HG03378 (cell line): ENCODE measurements around the gene MAGI2.
"Not testable (repeated sequence)": the region's sequence is repeated elsewhere in the genome, so short reads cannot be mapped to it uniquely, and the experiment has no call there.

Experiments used
- ATAC-seq: cut with Tn5 transposase; IDR thresholded peaks from one replicate; pipeline ENCODE4 v1.9.1; 2021; ENCODE audit warnings: mild to moderate bottlenecking, moderate library complexity; ENCODE audit not compliant: unreplicated experiment

The MAGI2 gene

DNA sequence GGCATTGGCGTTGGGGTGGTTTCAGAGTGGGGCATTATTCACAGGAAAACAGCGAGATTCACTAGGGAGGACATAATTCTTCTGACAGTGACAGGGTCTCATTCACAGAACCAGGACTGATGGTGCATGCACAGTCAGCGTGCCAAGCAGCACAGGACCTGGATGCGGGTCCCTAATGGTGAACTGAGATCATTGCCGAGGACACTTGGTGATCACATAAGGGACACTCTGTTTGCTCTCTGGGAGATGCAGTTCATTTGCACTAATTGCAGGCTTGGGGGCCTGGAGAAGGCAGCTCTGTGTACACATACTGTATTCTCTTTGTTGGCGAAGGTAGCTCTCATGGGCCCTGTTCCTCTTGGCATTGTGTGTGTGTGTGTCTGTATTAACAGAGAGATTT lies 938.8 kb downstream of the MAGI2 start:
- no peak for ATAC-seq

DNA sequence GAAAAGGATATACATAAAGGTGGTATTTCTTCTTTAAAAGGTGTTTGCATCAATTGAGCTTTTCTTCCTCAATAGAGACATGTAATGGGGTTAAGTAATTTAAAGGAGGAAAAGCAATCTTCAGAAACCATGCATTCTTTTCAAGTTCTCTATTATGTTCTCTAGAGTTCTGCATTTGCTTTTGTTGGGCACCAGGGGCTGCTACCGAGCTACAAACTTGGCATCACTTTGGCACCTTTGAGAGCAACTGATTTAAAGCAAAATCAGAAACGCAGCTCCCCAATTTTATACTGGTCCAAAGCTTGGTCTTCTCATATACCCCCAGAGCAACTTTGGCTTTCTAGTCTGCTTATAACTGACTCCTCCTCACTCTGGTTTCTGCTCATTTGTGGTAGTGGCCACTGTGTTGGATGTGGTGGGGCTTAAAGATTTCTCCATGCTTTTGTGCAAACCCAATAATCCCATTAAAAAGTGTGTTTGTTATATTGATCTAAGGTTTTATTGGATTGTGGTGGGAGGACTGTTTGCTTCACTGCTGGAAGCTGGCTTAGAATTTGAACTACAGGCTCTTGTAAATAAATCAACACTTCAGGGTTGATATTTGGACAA lies 942.8 kb downstream of the MAGI2 start:
- peak; percentile 83 for ATAC-seq

DNA sequence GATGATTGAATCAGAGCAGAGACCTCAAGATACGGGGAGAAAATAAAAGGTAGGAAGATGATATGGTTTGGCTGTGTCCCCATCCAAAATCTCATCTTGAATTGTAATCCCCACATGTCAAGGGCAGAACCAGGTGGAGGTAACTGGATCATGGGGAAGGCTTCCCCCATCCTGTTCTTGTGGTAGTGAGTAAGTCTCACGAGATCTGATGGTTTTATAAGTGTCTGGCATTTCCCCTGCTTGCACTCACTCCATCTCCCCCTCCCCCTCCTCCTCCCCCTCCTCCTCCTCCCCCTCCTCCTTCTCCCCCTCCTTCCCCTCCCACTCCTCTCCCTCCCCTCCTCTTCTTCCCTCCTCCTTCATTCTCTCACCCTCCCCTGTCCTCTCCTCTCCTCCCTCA lies 950.2 kb downstream of the MAGI2 start:
- ATAC-seq = not testable (repeated sequence)

DNA sequence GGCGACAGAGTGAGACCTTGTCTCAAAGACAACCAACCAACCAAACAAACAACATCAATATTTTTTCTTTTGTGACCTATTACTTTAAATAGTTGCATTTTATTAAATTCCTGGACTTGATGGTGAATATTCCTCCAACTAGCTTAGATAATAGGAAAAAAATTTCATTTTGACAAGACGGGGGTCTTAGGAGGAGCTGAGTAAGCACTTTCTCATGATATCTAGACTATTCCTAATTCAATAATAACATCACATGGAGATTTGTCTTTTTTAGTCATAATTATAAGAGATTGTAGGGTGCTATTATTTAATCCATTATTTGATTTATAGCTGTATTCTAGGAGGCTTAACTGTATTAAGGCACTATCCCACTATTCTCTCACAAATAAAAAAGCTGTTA lies 952.4 kb downstream of the MAGI2 start:
- ATAC-seq = no peak

DNA sequence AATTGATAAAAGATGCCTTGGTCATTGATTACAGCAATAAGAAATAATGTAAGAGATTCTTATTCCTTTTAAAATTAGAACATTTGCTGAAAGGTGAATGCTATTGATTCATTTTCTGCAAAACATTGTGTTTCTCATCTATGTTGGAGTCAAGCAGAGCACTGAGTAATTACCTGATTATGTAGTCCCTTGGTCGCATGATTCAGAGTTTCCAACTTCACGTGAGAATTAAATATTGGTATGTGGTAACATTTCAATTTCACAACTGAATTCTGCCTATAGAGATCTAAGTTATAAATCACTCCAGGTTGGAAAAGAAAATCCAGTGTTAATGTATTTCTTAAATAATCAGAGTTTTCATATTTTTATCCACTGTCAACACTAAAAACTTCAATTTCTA lies 953.5 kb downstream of the MAGI2 start:
- ATAC-seq = no peak

DNA sequence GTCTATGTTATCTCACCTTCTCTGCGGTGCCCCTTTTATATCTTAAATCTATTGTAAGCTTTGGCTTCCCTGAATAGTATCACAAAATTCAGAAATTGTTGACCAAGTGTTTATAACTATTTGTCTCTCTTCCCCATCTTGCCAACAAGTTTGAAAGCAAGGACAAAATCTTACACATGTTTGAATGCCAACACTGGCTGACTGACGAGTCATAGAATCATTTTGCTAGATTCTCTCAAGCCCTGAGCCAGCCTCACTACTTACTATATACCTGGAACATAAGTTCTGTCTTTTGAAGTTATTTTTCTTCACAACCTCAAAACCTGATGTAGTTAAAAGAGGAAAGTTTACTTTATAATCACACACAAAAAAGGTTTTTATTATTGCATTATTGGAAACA lies 954.2 kb downstream of the MAGI2 start:
- ATAC-seq = no peak

DNA sequence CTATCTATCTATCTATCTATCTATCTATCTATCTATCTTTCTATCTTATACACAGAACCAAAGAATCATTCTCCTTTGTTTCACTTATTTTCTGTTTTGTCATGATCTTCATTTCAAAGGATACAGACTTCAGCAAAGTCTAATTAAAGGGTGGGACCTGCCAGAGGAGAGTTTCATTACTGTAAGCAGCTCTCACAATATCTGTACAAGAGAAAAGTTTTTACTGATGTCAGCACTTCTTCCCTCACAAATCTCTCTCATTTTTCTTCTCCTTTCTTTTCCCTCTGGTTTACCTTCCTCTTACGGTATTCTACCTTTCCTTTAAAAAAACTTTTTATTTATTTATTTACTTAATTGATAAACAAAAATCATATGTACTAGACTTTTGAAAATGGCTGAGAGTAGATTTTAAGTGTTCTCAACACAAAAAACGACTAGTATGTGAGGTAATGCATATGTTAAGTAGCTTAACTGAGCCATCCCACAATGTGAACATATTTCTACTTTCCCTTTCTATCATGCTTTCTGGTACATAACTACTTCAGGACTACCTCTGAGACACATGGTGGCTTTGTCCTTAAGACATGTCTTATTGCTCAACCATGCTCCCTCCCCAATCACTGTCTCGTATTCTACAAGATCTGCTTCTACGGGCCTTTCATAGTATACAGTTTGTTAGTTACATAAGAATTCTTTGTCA lies 955.6 kb downstream of the MAGI2 start:
- no peak for ATAC-seq

DNA sequence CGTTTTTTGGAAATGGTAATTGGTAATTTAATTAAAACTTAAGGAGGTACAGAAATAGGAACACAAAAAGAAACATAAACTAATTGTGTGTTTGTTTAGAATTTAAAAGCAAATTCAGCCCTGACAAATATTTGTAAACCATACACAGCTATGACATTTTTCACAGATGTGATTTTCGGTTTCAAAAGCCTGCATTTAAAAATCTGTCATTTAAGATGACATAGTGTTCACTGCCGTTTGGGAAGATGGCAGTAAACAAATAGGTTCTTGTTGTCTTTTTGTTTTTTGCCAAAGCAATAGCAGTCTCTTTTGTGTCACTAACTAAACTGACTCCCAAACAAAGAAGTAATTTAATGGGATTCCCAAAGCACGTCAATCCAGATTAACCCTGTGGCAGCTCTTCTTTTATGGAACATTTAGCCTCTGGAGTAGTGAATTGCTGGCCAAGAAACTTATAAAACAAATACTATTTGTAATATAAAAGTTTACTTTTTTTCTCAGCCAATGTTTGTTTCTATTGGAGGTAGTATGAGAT lies 957.3 kb downstream of the MAGI2 start:
- ATAC-seq = no peak

DNA sequence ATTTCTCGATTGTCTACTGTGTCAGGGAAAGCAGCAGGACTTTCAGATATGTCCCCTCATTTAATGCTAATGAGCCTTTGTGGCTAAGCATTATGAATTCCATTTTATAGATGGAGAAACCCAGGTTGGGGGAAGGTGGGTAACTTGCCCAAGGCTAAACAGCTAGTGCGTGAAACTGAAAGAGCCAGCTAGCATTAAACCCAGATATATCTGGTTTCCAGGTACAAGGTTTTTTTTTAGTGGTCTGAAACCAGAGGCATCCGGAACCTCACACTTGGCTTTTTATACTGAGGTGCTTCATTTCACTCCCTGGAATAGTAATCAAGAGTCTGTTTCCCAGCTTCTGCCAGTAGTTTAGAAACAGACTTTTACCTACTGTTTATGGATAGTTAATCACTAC lies 960.1 kb downstream of the MAGI2 start:
- ATAC-seq = no peak

DNA sequence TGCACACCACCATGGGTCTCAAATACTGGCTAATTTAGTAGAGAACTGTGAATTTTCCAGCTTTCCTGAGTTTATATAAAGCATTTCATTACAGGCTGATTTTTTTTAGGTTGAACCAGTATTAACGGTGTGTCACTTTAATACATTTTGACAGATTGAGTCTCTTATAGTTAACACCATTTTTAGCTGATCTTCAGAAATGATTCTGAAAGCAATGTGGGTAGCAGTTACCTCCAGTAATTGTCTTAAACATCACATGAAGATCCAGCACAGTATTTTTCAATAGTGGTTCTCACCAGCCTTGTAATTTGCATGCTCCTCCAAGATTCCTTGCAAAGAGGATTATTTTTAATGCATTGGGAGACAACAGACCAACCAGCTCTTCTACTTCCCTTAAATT lies 961.3 kb downstream of the MAGI2 start:
- ATAC-seq = no peak

DNA sequence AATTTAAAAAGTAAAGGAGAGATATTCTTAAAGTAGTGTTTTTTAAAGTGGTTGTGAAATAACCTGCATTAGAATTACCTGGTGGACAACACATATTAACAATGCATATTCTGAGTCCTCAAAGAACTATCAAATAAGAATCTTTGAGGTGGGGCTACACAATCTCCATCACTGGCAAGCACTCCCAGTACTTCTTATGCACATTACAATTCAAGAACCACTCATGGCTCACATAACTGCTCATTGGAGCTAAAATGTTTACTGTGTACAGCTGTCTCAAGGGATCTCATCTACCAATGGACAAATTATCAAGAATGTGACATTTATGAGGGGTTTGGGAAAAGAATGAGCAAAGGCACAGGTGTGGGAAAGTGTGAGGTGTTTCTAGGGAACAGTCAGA lies 962.9 kb downstream of the MAGI2 start:
- no peak for ATAC-seq

DNA sequence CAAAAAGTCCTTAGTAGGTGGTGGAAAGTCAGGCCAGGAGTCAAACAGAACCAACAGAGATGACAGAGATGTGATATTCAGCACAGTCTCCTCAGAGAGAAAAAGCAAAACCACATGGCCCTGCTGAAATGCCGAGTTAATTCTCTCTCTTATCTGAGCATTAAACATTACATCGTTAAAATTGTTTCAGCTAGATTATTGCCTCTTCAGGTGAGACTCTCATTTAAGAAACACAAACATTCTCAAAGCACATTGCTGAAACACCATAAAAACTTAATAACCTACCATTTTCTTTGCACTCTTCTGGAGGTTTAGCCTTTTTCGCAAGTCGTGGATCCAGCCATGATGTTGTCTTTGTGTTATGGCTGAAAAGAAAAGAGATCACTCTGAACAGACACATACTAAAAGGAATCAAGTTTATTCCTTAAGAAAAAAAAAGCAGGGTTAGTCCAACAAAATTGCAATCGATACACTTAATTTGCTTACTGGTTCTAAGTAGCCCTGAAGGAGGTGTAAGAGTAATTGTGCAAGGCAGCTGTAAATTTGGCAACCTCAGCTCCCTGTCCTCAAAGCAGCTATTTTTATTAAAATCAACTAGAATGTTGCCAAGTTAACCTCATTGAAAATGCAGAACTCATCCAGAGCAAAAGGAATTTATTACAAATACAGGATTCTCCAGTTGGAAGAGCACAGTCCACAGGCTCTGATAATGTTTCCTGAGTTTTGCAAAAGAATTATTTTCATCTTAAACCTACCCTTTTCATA lies 963.8 kb downstream of the MAGI2 start:
- no peak for ATAC-seq

DNA sequence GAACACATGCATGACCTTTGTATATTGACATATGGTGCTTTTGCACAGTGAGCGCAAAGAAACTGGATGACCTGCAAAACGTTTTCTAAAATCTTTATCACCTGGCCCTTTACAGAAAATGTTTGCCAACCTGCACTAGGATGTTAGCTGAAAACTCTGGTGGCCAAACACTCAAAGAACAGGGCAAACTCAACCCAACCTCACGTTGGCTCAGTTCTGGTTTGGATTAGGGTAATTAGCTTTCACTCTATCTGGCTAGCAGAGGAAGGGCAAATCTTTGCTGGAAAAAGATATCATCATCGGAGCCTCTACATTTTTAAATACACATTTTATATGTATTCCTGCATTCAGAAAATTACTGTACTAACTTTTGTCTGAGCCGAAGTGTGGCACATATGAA lies 966.0 kb downstream of the MAGI2 start:
- ATAC-seq = no peak

DNA sequence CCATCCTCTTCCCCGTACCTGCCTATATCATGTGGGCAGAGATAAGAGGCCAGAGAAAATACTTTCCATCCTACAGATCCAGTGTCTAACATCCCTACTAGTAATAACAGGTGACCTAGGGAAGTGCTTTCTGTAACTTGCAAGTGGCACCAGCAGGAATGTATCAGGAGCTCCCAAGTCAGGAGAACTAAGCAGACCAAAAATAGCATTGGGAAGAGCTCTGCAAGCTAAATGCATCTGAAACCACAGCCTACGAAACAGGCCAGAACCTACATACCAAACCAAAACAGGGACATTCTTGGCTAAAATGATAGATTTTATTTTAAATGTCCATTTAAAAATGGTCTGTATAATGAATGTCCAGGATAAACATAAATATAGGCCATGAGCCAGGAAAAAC lies 974.1 kb downstream of the MAGI2 start:
- no peak for ATAC-seq

DNA sequence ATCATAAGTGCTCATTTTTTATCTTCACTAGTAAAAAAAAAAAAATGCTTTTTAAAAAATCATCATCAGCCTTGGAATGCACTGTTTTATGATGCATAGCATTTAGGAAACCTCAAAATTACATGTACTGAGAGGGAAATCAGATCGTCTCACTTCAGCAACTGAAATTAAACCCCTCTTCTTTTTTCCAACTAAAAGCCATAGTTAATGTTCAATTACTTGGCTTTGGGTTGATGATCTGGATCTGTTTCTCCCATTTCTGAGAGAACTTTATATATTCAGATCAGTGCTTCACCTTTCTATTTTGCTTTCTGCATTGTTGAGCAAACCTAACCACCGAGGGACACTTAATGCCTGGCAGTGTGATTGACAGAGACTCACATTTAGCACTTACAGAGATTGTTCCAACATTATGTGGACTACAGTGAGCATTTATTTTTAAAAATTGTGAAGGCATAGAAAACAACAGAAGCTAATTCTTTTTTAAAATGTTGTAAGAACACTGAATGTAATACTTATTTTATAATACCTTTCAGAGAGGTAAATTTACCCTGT lies 976.5 kb downstream of the MAGI2 start:
- ATAC-seq = no peak

DNA sequence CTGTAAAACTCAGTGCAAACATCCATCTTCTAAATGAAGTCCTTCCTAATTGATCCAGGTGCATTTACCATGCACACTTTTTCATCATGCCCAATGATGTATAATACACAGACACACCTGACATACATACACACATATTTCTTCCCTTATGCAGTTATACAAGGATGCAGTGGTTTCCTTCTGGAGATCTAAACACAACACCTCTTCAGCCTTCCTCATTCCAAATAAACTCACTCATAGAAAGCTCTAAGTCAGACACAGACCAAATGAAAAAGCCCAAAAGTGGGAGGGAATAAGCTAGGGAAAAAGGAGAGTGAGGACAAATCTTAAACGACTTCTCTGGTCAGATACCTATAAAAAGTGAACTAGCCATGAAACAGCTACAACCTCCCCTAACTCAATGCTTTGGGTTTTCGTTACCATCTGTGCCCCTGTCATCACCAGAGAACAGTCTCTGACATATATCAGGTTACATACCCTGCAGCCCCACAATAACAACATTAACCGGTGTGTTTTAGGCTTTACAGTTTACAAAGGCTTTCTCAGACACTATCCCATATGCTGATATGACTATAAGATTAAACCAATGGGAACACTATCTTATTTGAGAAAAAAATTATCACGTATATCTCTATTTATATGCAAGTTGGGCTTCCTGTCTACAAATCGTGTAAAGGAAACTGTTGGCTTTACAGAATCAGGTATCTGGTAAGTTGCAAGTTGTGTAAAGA lies 979.7 kb downstream of the MAGI2 start:
- no peak for ATAC-seq

DNA sequence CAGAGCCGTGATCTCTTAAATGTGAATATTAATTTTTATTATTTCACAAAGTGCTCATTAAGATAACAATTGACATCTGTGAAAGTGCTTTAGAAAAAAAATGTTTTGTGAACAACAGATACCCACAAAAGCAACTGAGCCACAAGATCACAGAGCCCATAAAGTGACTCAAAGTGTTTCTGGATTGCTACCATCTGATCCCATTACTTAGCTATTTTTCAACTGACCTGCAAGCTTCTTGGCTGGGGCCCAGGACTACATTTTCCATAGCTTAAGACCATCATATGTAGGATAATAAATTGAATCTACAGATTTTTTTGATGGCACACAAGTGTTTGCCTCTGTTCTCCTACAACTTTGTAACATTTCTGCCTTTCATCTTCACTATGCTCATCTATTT lies 980.4 kb downstream of the MAGI2 start:
- ATAC-seq = no peak

DNA sequence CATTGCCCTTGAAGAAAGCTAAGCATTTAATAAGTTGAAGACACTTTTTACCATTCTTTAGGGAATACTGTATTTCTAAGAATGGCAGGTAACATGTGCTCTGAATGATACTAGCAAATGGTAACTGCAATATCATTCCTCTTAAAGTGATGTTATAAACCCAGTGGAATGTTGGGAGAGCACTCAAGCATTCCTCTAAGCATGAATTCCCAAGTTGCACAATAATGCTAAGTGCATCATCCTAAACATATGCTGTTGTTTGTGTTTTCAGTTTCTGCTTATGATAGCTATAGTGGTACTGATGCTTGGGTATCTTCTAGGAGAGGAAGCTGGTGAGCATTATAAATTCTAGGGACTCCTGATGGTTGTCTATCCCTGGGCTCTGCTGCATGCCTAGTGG lies 980.9 kb downstream of the MAGI2 start:
- ATAC-seq = no peak

DNA sequence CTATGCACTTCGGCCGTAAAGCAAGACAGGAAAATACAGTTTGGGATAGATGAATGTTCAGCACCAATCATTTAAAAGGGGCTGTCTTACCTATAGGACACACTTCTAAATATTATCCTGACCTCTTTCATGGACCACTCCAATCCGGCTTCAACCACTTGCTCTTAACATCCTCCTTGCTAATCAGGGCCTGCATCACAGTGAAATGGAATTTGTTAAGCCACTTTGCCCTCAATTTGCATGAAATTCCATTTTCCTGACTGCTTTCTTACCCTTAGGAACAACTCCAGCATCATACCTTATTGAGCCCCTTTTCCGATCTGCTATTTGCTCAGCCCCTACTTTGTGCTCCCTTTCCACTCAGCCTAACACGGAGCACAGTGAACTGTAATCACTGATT lies 987.6 kb downstream of the MAGI2 start:
- ATAC-seq = no peak

DNA sequence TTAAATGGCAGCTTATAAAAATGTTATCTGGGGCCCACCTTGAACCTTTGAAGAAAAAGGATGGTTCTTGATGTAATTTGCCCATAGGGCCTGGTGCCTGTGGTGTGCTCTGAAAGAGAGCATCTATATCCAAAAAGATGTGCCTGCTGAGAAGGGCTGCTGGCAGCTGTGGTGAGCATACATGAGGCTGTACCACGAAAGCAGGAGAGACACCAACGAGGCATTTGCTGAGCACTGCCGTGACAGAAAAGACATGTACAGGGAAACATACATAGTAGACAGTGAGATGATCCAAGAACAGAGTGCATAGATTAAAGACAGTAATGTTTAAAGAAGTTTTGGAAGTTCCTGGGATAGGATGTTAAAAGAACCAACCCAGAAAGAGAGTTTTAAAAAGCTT lies 990.4 kb downstream of the MAGI2 start:
- ATAC-seq = no peak

DNA sequence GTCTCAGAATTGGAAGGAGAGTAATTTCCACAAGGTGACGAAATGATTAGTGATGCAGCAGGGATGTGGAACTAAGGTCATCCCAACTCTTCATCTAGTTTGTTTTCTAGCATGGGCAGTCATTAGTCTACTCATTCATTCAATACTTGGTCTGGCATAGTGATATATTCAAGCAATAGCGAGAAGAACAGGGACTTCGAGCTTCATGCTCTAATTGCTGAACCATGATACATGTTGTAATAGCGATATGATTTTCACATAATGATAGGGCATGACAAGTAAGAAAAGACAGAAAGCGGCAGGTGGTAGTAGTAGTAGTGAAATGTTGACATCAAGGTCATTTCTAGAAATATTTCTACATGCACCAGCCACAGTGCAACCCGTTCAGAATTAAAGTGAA lies 1002.8 kb downstream of the MAGI2 start:
- ATAC-seq = no peak
